ENCODE measurements around the gene ANKRD34A.
A peak's percentile ranks its signal among the peaks of the same experiment; 100 is the strongest.
"Not testable (repeated sequence)": the region's sequence is repeated elsewhere in the genome, so short reads cannot be mapped to it uniquely, and the experiment has no call there.

The ANKRD34A gene

GRCh38 chr1:145942871-145943270 is 21.5 kb downstream of the ANKRD34A start:
- no peak for FAIRE-seq

- no peak for FAIRE-seq
Observed at GRCh38 chr1:145942405-145942804, 22.0 kb downstream of the ANKRD34A start.

- FAIRE-seq = no peak
Observed at GRCh38 chr1:145937436-145937835, 26.9 kb downstream of the ANKRD34A start.

- FAIRE-seq = no peak
Observed at GRCh38 chr1:145936247-145936646, 28.1 kb downstream of the ANKRD34A start.

- no peak for FAIRE-seq
Observed at GRCh38 chr1:145935708-145936107, 28.7 kb downstream of the ANKRD34A start.

- not testable (repeated sequence) for FAIRE-seq
Observed at GRCh38 chr1:145932522-145933009, 31.8 kb downstream of the ANKRD34A start.

- FAIRE-seq = no peak
Observed at GRCh38 chr1:145927916-145928643, 36.3 kb downstream of the ANKRD34A start.

GRCh38 chr1:145927063-145927886 is 37.1 kb downstream of the ANKRD34A start, which contains the start of gene RBM8A:
Gene RBM8A (minus strand): TSS chr1:145927484. CDS start chr1:145927426, 58 bp downstream.
- FAIRE-seq = peak; percentile 96

GRCh38 chr1:145926686-145927062 is 37.7 kb downstream of the ANKRD34A start:
- no peak for FAIRE-seq

- FAIRE-seq = no peak
Observed at GRCh38 chr1:145922266-145922665, 42.1 kb downstream of the ANKRD34A start.

- FAIRE-seq = not testable (repeated sequence)
Observed at GRCh38 chr1:145920297-145920696, 44.1 kb downstream of the ANKRD34A start.

- FAIRE-seq = no peak
Observed at GRCh38 chr1:145918992-145919939, 45.1 kb downstream of the ANKRD34A start.

- peak; percentile 72 for FAIRE-seq
Observed at GRCh38 chr1:145918144-145918991, 46.0 kb downstream of the ANKRD34A start, which contains the start of gene PEX11B. Gene PEX11B (minus strand): TSS chr1:145918717. CDS start chr1:145918688, 29 bp downstream.

- FAIRE-seq = no peak
Observed at GRCh38 chr1:145917595-145917994, 46.8 kb downstream of the ANKRD34A start.

GRCh38 chr1:145916745-145917144 is 47.6 kb downstream of the ANKRD34A start:
- FAIRE-seq = no peak

GRCh38 chr1:145912128-145912641 is 52.2 kb downstream of the ANKRD34A start:
- FAIRE-seq = no peak
